SW480 (cell line): ENCODE results near the gene GSC2.

ENCODE experiments used
- DNase-seq: peaks from one replicate; pipeline ENCODE4 v3.0.0-alpha.2; 2016; ENCODE audit warnings: low spot score

Gene GSC2

GRCh38 chr22:19152942-19153883 is 3.1 kb upstream of the GSC2 start:
- no peak for DNase-seq

GRCh38 chr22:19151329-19152191 is 1.5 kb upstream of the GSC2 start:
- no peak for DNase-seq

GRCh38 chr22:19150482-19151328 is 613 bp upstream of the GSC2 start:
- no peak for DNase-seq

GRCh38 chr22:19149047-19149883 is 827 bp downstream of the GSC2 start:
- no peak for DNase-seq

GRCh38 chr22:19148417-19149046 is 1.6 kb downstream of the GSC2 start:
- DNase-seq: no peak

GRCh38 chr22:19147195-19147780 is 2.8 kb downstream of the GSC2 start:
- DNase-seq: no peak

- DNase-seq: no peak
Observed at GRCh38 chr22:19146215-19146968, 3.7 kb downstream of the GSC2 start.

- DNase-seq: no peak
Observed at GRCh38 chr22:19143967-19144400, 6.1 kb downstream of the GSC2 start.

- DNase-seq: no peak
Observed at GRCh38 chr22:19143212-19143611, 6.9 kb downstream of the GSC2 start.

GRCh38 chr22:19142394-19142793 is 7.7 kb downstream of the GSC2 start:
- DNase-seq: no peak

- DNase-seq: no peak
Observed at GRCh38 chr22:19139974-19140373, 10.1 kb downstream of the GSC2 start.

- no peak for DNase-seq
Observed at GRCh38 chr22:19139001-19139356, 11.1 kb downstream of the GSC2 start.

GRCh38 chr22:19138217-19139000 is 11.7 kb downstream of the GSC2 start:
- DNase-seq: no peak

- no peak for DNase-seq
Observed at GRCh38 chr22:19137384-19138216, 12.5 kb downstream of the GSC2 start.

- no peak for DNase-seq
Observed at GRCh38 chr22:19136915-19137314, 13.2 kb downstream of the GSC2 start.

GRCh38 chr22:19134874-19135273 is 15.2 kb downstream of the GSC2 start:
- DNase-seq: no peak

GRCh38 chr22:19134176-19134831 is 15.8 kb downstream of the GSC2 start:
- DNase-seq: no peak
